Calu3 (cell line): ENCODE measurements around the gene ITLN2. TPM values are rescaled to one million over a fixed set of nuclear protein-coding genes. Genes with fewer than 3 reads are reported as not detected.
A peak's percentile ranks its signal among the peaks of the same experiment; 100 is the strongest.
"Not testable (repeated sequence)": the region's sequence is repeated elsewhere in the genome, so short reads cannot be mapped to it uniquely, and the experiment has no call there.

ENCODE experiments used
- BruUV-seq: library from RNA; stranded (reverse); fragments of 400-500 nt; replicated peaks from 2 replicates; lab custom pipeline; 2021; lab: Mats Ljungman, UMichigan
- CTCF ChIA-PET: fragments of 300-600 bp; sonication (Branson Sonifier 250); formaldehyde crosslinking; loops from one replicate; lab custom pipeline; 2022; ENCODE audit warnings: antibody characterized with exemption; lab: Charles Lee
- DNase-seq: peaks from one replicate; pipeline ENCODE4 v3.0.0; 2022
- H3K27ac Mint-ChIP-seq: one replicate; pipeline ENCODE4 v1.8.0; 2022; ENCODE audit warnings: mixed read lengths; ENCODE audit not compliant: unreplicated experiment
- H3K27me3 Mint-ChIP-seq: one replicate; pipeline ENCODE4 v1.8.0; 2022; ENCODE audit warnings: mixed read lengths; ENCODE audit not compliant: unreplicated experiment
- H3K36me3 Mint-ChIP-seq: one replicate; pipeline ENCODE4 v1.8.0; 2022; ENCODE audit warnings: mild to moderate bottlenecking, moderate library complexity, mixed read lengths; ENCODE audit not compliant: insufficient read depth, unreplicated experiment
- H3K4me1 Mint-ChIP-seq: one replicate; pipeline ENCODE4 v1.8.0; 2022; ENCODE audit warnings: mild to moderate bottlenecking, low read depth, mixed read lengths; ENCODE audit not compliant: unreplicated experiment
- H3K4me3 Mint-ChIP-seq: one replicate; pipeline ENCODE4 v1.8.0; 2022; ENCODE audit warnings: mild to moderate bottlenecking, low read depth, moderate library complexity, mixed read lengths; ENCODE audit not compliant: unreplicated experiment
- H3K9me3 Mint-ChIP-seq: one replicate; pipeline ENCODE4 v1.8.0; 2022; ENCODE audit warnings: low read depth, mixed read lengths; ENCODE audit not compliant: unreplicated experiment
- CTCF ChIP-seq: fragments of 200-600 bp; IDR thresholded peaks from one replicate; pipeline ENCODE4 v1.8.0; 2022; ENCODE audit warnings: antibody characterized with exemption; ENCODE audit not compliant: unreplicated experiment
- intact Hi-C: fragments of 100-400 bp; cut with micrococcal nuclease; formaldehyde crosslinking; loops from one replicate; pipeline ENCODE4 v1.10.0; 2022; ENCODE audit not compliant: unreplicated experiment
- total RNA-seq: library from RNA; stranded (reverse); gene quantifications from 2 replicates; pipeline ENCODE4 v1.2.3, GENCODE V29; 2022

ITLN2 gene
- total RNA-seq, 1 experiment from 2014 or later = not detected

GRCh38 chr1:160949881-160950280 is 4.7 kb downstream of the ITLN2 start:
- DNase-seq = no peak
- H3K4me1 Mint-ChIP-seq = peaks cover 67% of the 10 kb centered on the region
- TF ChIP-seq CTCF = no peak
- BruUV-seq = no TSS peak
- H3K36me3 Mint-ChIP-seq = no peaks in the 10 kb centered on the region
- no peak overlapping the region for H3K27ac Mint-ChIP-seq
- H3K27me3 Mint-ChIP-seq = peaks cover 22% of the 10 kb centered on the region
- intact Hi-C loops = no loop called here
- no peaks in the 10 kb centered on the region for H3K9me3 Mint-ChIP-seq
- CTCF ChIA-PET = interaction anchor here (1.7 kb wide), 1 partner anchor 173 kb away, joined by 6 read pairs; no protein-coding TSS in a partner anchor
- H3K4me3 Mint-ChIP-seq = no peak overlapping the region

- CTCF ChIA-PET = interaction anchor here (1.7 kb wide), 1 partner anchor 172 kb away, joined by 6 read pairs; no protein-coding TSS in a partner anchor
- H3K4me1 Mint-ChIP-seq = peaks cover 64% of the 10 kb centered on the region
- BruUV-seq, H3K36me3 Mint-ChIP-seq, intact Hi-C loops, H3K27ac Mint-ChIP-seq, H3K4me3 Mint-ChIP-seq, H3K9me3 Mint-ChIP-seq: not testable (repeated sequence)
- H3K27me3 Mint-ChIP-seq = peaks cover 22% of the 10 kb centered on the region
- peak; percentile 51 for DNase-seq
Measured at GRCh38 chr1:160949216-160949880, 5.3 kb downstream of the ITLN2 start.

GRCh38 chr1:160947174-160947759 is 7.3 kb downstream of the ITLN2 start:
- H3K27me3 Mint-ChIP-seq, intact Hi-C loops, CTCF ChIA-PET, H3K4me3 Mint-ChIP-seq, H3K27ac Mint-ChIP-seq, DNase-seq, H3K36me3 Mint-ChIP-seq, H3K9me3 Mint-ChIP-seq, BruUV-seq: not testable (repeated sequence)
- peaks cover 48% of the 10 kb centered on the region for H3K4me1 Mint-ChIP-seq

GRCh38 chr1:160945881-160946280 is 8.7 kb downstream of the ITLN2 start:
- H3K4me3 Mint-ChIP-seq, intact Hi-C loops, H3K27me3 Mint-ChIP-seq, H3K9me3 Mint-ChIP-seq, DNase-seq, H3K27ac Mint-ChIP-seq, BruUV-seq, CTCF ChIA-PET, H3K36me3 Mint-ChIP-seq: not testable (repeated sequence)
- peaks cover 38% of the 10 kb centered on the region for H3K4me1 Mint-ChIP-seq

- Mint-ChIP-seq H3K27ac (no peak overlapping the region), H3K27me3 (peaks cover 14% of the 10 kb centered on the region), H3K36me3 (no peaks in the 10 kb centered on the region), H3K4me3 (no peak overlapping the region), H3K4me1 (peaks cover 37% of the 10 kb centered on the region), H3K9me3 (no peaks in the 10 kb centered on the region)
- BruUV-seq = no TSS peak
- intact Hi-C loops = no loop called here
- CTCF ChIA-PET = no interaction called here
- TF ChIP-seq CTCF = no peak
- DNase-seq = no peak
Measured at GRCh38 chr1:160945079-160945478, 9.5 kb downstream of the ITLN2 start.
